ENCODE results near the gene CLEC4G.

Gene CLEC4G

DNA sequence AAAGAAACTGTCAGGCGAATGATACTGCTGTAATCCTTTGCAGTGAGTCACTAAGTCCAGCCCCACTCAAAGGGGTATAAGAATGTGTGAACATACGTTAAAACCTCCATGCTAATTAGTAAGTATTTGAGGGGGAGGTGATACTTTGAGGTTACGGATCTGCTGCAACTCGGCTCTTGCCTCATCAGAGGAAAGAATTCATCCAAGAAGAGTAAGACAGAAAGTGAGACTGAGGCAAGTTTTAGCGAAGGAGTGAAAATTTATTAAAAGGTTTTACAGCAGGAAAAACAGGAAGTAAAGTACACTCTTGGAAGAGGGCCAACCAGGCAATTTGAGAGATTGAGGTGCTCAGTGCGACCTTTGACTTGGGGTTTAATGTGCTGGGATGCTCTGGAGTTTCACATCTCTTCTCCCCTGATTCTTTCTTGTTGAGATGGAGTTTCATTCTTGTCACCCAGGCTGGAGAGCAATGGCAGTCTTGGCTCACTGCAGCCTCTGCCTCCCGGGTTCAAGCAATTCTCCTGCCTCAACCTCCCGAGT lies 40.9 kb upstream of the CLEC4G start:
- no peak overlapping the region for H3K9ac ChIP-seq (ENCODE audit: low read depth, low read length, poor library complexity, severe bottlenecking)
- H3K27me3 ChIP-seq (ENCODE audit: insufficient read depth, low read length, poor library complexity, severe bottlenecking), result no peaks in the 10 kb centered on the region
- no peaks in the 10 kb centered on the region for H3K9me3 ChIP-seq (ENCODE audit: insufficient read depth, low read depth, low read length)
- no peak overlapping the region for H3K4me3 ChIP-seq (ENCODE audit: low read length, poor library complexity, severe bottlenecking)
- no peaks in the 10 kb centered on the region for H4K20me1 ChIP-seq (ENCODE audit: insufficient read depth, low read length, poor library complexity, severe bottlenecking)
- peak overlapping the region; percentile 69; the same call in 1 of the 2 replicates for H2AFZ ChIP-seq (ENCODE audit: low read length)
- no peaks in the 10 kb centered on the region for H3K79me2 ChIP-seq (ENCODE audit: insufficient read depth, low read length)
- H3K36me3 ChIP-seq (ENCODE audit: insufficient read depth, low read length), result no peaks in the 10 kb centered on the region
- H3K4me1 ChIP-seq (ENCODE audit: insufficient read depth, low read length, poor library complexity, severe bottlenecking), result no peaks in the 10 kb centered on the region
- TF ChIP-seq EZH2phosphoT487 (IDR thresholded peaks at IDR 0.05; ENCODE audit: borderline replicate concordance), result no peak
- TF ChIP-seq, protein P1, sequence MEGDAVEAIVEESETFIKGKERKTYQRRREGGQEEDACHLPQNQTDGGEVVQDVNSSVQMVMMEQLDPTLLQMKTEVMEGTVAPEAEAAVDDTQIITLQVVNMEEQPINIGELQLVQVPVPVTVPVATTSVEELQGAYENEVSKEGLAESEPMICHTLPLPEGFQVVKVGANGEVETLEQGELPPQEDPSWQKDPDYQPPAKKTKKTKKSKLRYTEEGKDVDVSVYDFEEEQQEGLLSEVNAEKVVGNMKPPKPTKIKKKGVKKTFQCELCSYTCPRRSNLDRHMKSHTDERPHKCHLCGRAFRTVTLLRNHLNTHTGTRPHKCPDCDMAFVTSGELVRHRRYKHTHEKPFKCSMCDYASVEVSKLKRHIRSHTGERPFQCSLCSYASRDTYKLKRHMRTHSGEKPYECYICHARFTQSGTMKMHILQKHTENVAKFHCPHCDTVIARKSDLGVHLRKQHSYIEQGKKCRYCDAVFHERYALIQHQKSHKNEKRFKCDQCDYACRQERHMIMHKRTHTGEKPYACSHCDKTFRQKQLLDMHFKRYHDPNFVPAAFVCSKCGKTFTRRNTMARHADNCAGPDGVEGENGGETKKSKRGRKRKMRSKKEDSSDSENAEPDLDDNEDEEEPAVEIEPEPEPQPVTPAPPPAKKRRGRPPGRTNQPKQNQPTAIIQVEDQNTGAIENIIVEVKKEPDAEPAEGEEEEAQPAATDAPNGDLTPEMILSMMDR (conservative IDR thresholded peaks at IDR 0.05; ENCODE audit: low read length), result no peak
- H3K4me2 ChIP-seq (ENCODE audit: low read depth, low read length, poor library complexity, severe bottlenecking), result no peak overlapping the region
- H3F3A ChIP-seq (ENCODE audit: low read depth), result no peaks in the 10 kb centered on the region
- no peaks in the 10 kb centered on the region for H3K9me2 ChIP-seq (replicated peaks; ENCODE audit: low read depth, low read length)

DNA sequence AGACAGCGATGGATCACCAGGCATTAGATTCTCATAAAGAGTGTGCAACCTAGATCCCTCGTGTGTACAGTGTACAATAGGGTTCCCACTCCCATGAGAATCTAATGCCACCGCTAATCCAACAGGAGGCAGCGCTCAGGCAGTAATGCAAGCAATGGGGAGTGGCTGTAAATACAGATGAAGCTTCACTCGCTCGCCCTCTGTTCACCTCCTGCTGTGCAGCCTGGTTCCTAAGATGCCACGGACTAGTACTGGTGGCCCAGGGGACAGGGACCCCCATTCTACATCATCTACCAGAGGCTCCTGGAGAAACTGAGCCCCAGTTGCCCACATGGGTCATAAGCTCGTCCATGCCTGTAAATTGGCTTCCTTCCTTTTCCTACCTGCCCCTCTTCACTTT lies 39.2 kb upstream of the CLEC4G start:
- no peak for TF ChIP-seq EZH2phosphoT487 (IDR thresholded peaks at IDR 0.05; ENCODE audit: borderline replicate concordance)
- TF ChIP-seq, protein P1 (conservative IDR thresholded peaks at IDR 0.05; ENCODE audit: low read length), result no peak
- H3K9ac ChIP-seq (ENCODE audit: low read depth, low read length, poor library complexity, severe bottlenecking), result no peak overlapping the region
- no peak overlapping the region for H3K4me3 ChIP-seq (ENCODE audit: low read length, poor library complexity, severe bottlenecking)
- H3K36me3 ChIP-seq (ENCODE audit: insufficient read depth, low read length), result no peaks in the 10 kb centered on the region
- H3K9me2 ChIP-seq (replicated peaks; ENCODE audit: low read depth, low read length), result no peaks in the 10 kb centered on the region
- H3K79me2 ChIP-seq (ENCODE audit: insufficient read depth, low read length), result no peaks in the 10 kb centered on the region
- no peaks in the 10 kb centered on the region for H4K20me1 ChIP-seq (ENCODE audit: insufficient read depth, low read length, poor library complexity, severe bottlenecking)
- H3F3A ChIP-seq (ENCODE audit: low read depth), result no peaks in the 10 kb centered on the region
- no peaks in the 10 kb centered on the region for H3K4me1 ChIP-seq (ENCODE audit: insufficient read depth, low read length, poor library complexity, severe bottlenecking)
- H3K27me3 ChIP-seq (ENCODE audit: insufficient read depth, low read length, poor library complexity, severe bottlenecking), result no peaks in the 10 kb centered on the region
- no peaks in the 10 kb centered on the region for H3K9me3 ChIP-seq (ENCODE audit: insufficient read depth, low read depth, low read length)
- H2AFZ ChIP-seq (ENCODE audit: low read length), result no peak overlapping the region
- H3K4me2 ChIP-seq (ENCODE audit: low read depth, low read length, poor library complexity, severe bottlenecking), result no peak overlapping the region

DNA sequence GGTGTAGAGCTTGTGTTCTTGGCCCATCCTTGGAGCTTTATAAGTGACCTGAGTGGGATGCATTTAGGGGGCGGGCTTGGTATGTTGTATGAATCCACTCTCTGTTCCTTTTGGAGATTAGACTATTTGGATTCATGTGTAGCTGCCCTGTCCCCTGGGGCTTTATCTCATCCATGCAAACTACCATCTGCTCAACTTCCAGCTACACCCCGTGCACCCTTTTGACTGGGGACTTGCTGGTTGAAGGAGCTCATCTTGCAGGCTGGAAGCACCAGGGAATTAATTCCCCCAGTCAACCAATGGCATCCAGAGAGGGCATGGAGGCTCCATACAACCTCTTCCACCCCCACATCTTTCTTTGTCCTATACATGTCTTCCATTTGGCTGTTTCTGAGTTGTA lies 37.3 kb upstream of the CLEC4G start:
- Histone ChIP-seq H3K9me2 (replicated peaks; ENCODE audit: low read depth, low read length) (no peaks in the 10 kb centered on the region), H3K4me2 (ENCODE audit: low read depth, low read length, poor library complexity, severe bottlenecking) (no peak overlapping the region), H3F3A (ENCODE audit: low read depth) (no peaks in the 10 kb centered on the region), H3K4me3 (ENCODE audit: low read length, poor library complexity, severe bottlenecking) (no peak overlapping the region), H3K27me3 (ENCODE audit: insufficient read depth, low read length, poor library complexity, severe bottlenecking) (no peaks in the 10 kb centered on the region), H3K36me3 (ENCODE audit: insufficient read depth, low read length) (no peaks in the 10 kb centered on the region), H3K4me1 (ENCODE audit: insufficient read depth, low read length, poor library complexity, severe bottlenecking) (no peaks in the 10 kb centered on the region), H3K9me3 (ENCODE audit: insufficient read depth, low read depth, low read length) (no peaks in the 10 kb centered on the region), H2AFZ (ENCODE audit: low read length) (no peak overlapping the region), H3K79me2 (ENCODE audit: insufficient read depth, low read length) (no peaks in the 10 kb centered on the region), H4K20me1 (ENCODE audit: insufficient read depth, low read length, poor library complexity, severe bottlenecking) (no peaks in the 10 kb centered on the region), H3K9ac (ENCODE audit: low read depth, low read length, poor library complexity, severe bottlenecking) (no peak overlapping the region)
- TF ChIP-seq, protein P1 (conservative IDR thresholded peaks at IDR 0.05; ENCODE audit: low read length), result no peak
- no peak for TF ChIP-seq EZH2phosphoT487 (IDR thresholded peaks at IDR 0.05; ENCODE audit: borderline replicate concordance)
